Stimulated activated CD8-positive, alpha-beta memory T cell treated with anti-CD3 and anti-CD28 coated beads, Interleukin-12 subunit alpha, Interleukin-12 subunit beta, amount 100 ng/mL, for 1 hour (primary cell): ENCODE measurements around the gene TBXA2R.
"Not testable (repeated sequence)": the region's sequence is repeated elsewhere in the genome, so short reads cannot be mapped to it uniquely, and the experiment has no call there.

Source experiments
- DNase-seq: peaks from one replicate; pipeline ENCODE4 v3.0.0-alpha.2; 2020; ENCODE audit warnings: low read depth

Gene TBXA2R

GRCh38 chr19:3577723-3578344 lies 28.8 kb downstream of the TBXA2R start:
- DNase-seq = no peak

GRCh38 chr19:3576696-3577443 lies 29.8 kb downstream of the TBXA2R start:
- DNase-seq = no peak

GRCh38 chr19:3575949-3576673 lies 30.6 kb downstream of the TBXA2R start:
- DNase-seq = no peak

- DNase-seq = no peak
Observed at GRCh38 chr19:3575260-3575741, 31.4 kb downstream of the TBXA2R start.

- peak; percentile 55 for DNase-seq
Observed at GRCh38 chr19:3573858-3574637, 32.6 kb downstream of the TBXA2R start.

GRCh38 chr19:3573162-3573857 lies 33.4 kb downstream of the TBXA2R start:
- no peak for DNase-seq

GRCh38 chr19:3572855-3573161 lies 33.9 kb downstream of the TBXA2R start, which contains the start of gene HMG20B:
TSS of gene HMG20B (plus strand) at chr19:3572944. CDS start at chr19:3573310, 366 bp downstream.
- DNase-seq = no peak

- DNase-seq = peak; percentile 99
Observed at GRCh38 chr19:3572132-3572854, 34.4 kb downstream of the TBXA2R start.

- DNase-seq = no peak
Observed at GRCh38 chr19:3570606-3571011, 36.1 kb downstream of the TBXA2R start.

GRCh38 chr19:3570042-3570441 lies 36.6 kb downstream of the TBXA2R start:
- not testable (repeated sequence) for DNase-seq

- no peak for DNase-seq
Observed at GRCh38 chr19:3565139-3565538, 41.5 kb downstream of the TBXA2R start.

GRCh38 chr19:3563709-3564524 lies 42.8 kb downstream of the TBXA2R start:
- DNase-seq = no peak

GRCh38 chr19:3557461-3558248 lies 49.0 kb downstream of the TBXA2R start, which contains the start of gene MFSD12:
TSS of gene MFSD12 (minus strand) at chr19:3557586. CDS start at chr19:3557403, 183 bp downstream.
- peak; percentile 91 for DNase-seq

GRCh38 chr19:3556978-3557460 lies 49.7 kb downstream of the TBXA2R start:
- peak; percentile 48 for DNase-seq

GRCh38 chr19:3556423-3556977 lies 50.2 kb downstream of the TBXA2R start:
- no peak for DNase-seq

- DNase-seq = no peak
Observed at GRCh38 chr19:3555653-3556422, 50.8 kb downstream of the TBXA2R start.

GRCh38 chr19:3554254-3555083 lies 52.2 kb downstream of the TBXA2R start:
- no peak for DNase-seq
